Measurements from ENCODE around the gene HEPACAM2.

Gene HEPACAM2

DNA sequence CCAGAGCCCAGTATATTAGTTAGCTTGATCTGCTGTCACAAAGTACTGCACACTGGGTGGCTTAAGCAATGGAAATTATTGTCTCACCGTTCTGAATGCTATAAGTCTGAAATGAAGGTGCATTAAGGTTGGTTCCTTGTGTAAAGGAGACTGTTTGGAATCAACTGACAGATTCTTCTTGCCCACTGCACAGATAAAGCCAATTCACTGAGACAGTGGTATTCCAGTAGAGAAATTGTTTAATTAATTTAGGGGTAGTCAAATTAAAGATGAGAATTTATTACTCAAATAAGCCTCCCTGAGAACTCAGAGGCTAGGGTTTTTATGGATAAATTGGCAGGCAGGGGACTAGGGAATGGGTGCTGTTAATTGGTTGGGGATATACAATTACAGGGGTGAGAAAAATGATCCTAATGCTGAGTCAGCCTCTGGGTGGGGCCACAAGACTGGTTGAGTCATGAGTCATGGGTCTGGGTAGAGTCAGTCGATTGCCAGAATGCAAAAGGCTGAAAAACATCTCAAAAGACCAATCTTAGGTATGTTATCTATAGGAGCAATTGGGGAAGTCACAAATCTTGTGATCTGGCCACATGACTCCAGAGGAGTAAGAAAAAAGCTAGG lies 54.6 kb downstream of the HEPACAM2 start:
- no peak overlapping the region for H3K27ac ChIP-seq
- no peak for TF ChIP-seq FOXP2 (optimal IDR thresholded peaks at IDR 0.05; ENCODE audit: control extremely low read depth, extremely low read length, insufficient read depth)
- TF ChIP-seq EZH2 (IDR thresholded peaks at IDR 0.05) = no peak
- no peak for TF ChIP-seq POLR2AphosphoS5 (IDR thresholded peaks at IDR 0.05; ENCODE audit: borderline replicate concordance, low read depth, low read length)
- H3K4me3 ChIP-seq = no peak overlapping the region
- H3K36me3 ChIP-seq (ENCODE audit: insufficient read depth, low read length) = no peaks in the 10 kb centered on the region
- DNase-seq (ENCODE audit: low read depth, low spot score) = no peak
- H3K9me3 ChIP-seq (ENCODE audit: low read depth, low read length) = no peaks in the 10 kb centered on the region
- H3K9ac ChIP-seq (ENCODE audit: insufficient read length) = no peak overlapping the region

DNA sequence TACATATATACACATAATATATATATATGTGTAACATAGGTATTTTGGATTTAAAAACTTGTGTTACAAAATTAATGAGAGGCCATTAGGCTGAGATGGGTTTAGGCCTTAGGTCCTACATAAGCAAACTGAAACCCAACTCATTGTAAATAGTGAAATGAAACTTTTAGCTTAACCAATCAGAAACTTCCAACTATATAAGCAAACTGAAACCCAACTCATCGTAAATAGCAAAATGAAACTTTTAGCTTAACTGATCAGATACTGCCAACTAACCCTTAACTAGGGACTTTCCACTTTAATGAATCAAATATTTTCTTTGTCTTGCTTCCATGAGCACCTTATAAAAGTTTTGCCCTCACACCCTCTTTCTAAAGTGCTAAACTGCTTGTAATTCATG lies 60.8 kb downstream of the HEPACAM2 start:
- no peaks in the 10 kb centered on the region for H3K36me3 ChIP-seq (ENCODE audit: insufficient read depth, low read length)
- TF ChIP-seq FOXP2 (optimal IDR thresholded peaks at IDR 0.05; ENCODE audit: control extremely low read depth, extremely low read length, insufficient read depth) = no peak
- TF ChIP-seq EZH2 (IDR thresholded peaks at IDR 0.05) = no peak
- no peak for TF ChIP-seq POLR2AphosphoS5 (IDR thresholded peaks at IDR 0.05; ENCODE audit: borderline replicate concordance, low read depth, low read length)
- DNase-seq (ENCODE audit: low read depth, low spot score) = no peak
- H3K9ac ChIP-seq (ENCODE audit: insufficient read length) = no peak overlapping the region
- no peak overlapping the region for H3K27ac ChIP-seq
- H3K9me3 ChIP-seq (ENCODE audit: low read depth, low read length) = no peaks in the 10 kb centered on the region
- no peak overlapping the region for H3K4me3 ChIP-seq

DNA sequence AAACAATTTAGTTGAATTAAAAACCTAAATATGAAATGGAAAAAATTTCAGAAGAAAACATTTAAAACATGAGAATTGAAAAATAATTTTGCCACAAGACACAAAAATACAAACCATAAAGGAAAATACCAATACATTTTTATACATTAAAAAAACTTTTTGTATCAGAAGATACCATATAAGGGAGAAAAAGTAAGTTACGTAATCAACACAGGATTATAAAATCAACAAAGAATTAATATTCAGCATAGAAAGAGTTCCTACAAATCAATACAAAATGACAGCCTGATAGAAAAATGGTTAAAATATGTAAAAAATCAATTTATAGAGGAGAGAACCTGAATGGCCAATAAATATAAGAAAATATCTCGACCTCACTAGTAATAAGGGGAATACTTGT lies 61.5 kb downstream of the HEPACAM2 start:
- no peak for DNase-seq (ENCODE audit: low read depth, low spot score)
- Histone ChIP-seq H3K4me3 (no peak overlapping the region), H3K36me3 (ENCODE audit: insufficient read depth, low read length) (no peaks in the 10 kb centered on the region), H3K27ac (no peak overlapping the region), H3K9ac (ENCODE audit: insufficient read length) (no peak overlapping the region), H3K9me3 (ENCODE audit: low read depth, low read length) (no peaks in the 10 kb centered on the region)
- TF ChIP-seq POLR2AphosphoS5 (IDR thresholded peaks at IDR 0.05; ENCODE audit: borderline replicate concordance, low read depth, low read length) = no peak
- TF ChIP-seq EZH2 (IDR thresholded peaks at IDR 0.05) = no peak
- TF ChIP-seq FOXP2 (optimal IDR thresholded peaks at IDR 0.05; ENCODE audit: control extremely low read depth, extremely low read length, insufficient read depth) = no peak

- no peak overlapping the region for H3K9ac ChIP-seq (ENCODE audit: insufficient read length)
- H3K27ac ChIP-seq = no peak overlapping the region
- no peaks in the 10 kb centered on the region for H3K36me3 ChIP-seq (ENCODE audit: insufficient read depth, low read length)
- no peak overlapping the region for H3K4me3 ChIP-seq
- TF ChIP-seq EZH2 (IDR thresholded peaks at IDR 0.05) (no peak), FOXP2 (optimal IDR thresholded peaks at IDR 0.05; ENCODE audit: control extremely low read depth, extremely low read length, insufficient read depth) (no peak), POLR2AphosphoS5 (IDR thresholded peaks at IDR 0.05; ENCODE audit: borderline replicate concordance, low read depth, low read length) (no peak)
- H3K9me3 ChIP-seq (ENCODE audit: low read depth, low read length) = no peaks in the 10 kb centered on the region
- DNase-seq (ENCODE audit: low read depth, low spot score) = no peak
These were observed 65.0 kb downstream of the HEPACAM2 start for GRCh38 chr7:93161181-93161762.

DNA sequence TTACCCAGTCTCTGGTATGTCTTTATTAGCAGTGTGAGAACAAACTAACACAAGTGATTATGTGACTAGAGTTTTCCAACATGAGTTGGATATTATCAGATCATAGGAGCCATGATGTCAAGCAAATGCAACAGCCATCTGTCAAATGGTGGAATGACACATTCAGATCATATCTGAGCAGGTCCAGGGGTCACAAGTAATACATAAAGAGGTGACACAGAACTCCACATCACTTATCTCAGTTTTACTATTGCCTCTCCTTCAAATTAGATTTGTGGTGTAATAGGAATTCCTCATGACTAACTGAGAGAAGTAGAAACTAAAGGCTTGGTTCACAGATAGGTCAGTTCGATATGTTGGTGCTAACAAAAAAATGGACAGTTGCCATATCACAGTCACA lies 65.9 kb downstream of the HEPACAM2 start:
- Histone ChIP-seq H3K9me3 (ENCODE audit: low read depth, low read length) (no peaks in the 10 kb centered on the region), H3K27ac (no peak overlapping the region), H3K36me3 (ENCODE audit: insufficient read depth, low read length) (no peaks in the 10 kb centered on the region), H3K4me3 (no peak overlapping the region), H3K9ac (ENCODE audit: insufficient read length) (no peak overlapping the region)
- TF ChIP-seq POLR2AphosphoS5 (IDR thresholded peaks at IDR 0.05; ENCODE audit: borderline replicate concordance, low read depth, low read length) (no peak), FOXP2 (optimal IDR thresholded peaks at IDR 0.05; ENCODE audit: control extremely low read depth, extremely low read length, insufficient read depth) (no peak), EZH2 (IDR thresholded peaks at IDR 0.05) (no peak)
- DNase-seq (ENCODE audit: low read depth, low spot score) = no peak

- Histone ChIP-seq H3K4me3 (no peak overlapping the region), H3K9ac (ENCODE audit: insufficient read length) (no peak overlapping the region), H3K27ac (no peak overlapping the region), H3K9me3 (ENCODE audit: low read depth, low read length) (no peaks in the 10 kb centered on the region), H3K36me3 (ENCODE audit: insufficient read depth, low read length) (no peaks in the 10 kb centered on the region)
- no peak for TF ChIP-seq EZH2 (IDR thresholded peaks at IDR 0.05)
- DNase-seq (ENCODE audit: low read depth, low spot score) = no peak
These were observed 66.8 kb downstream of the HEPACAM2 start for GRCh38 chr7:93159490-93159889.

GRCh38 chr7:93156884-93157283 lies 69.4 kb downstream of the HEPACAM2 start:
- Histone ChIP-seq H3K9me3 (ENCODE audit: low read depth, low read length) (no peaks in the 10 kb centered on the region), H3K27ac (no peak overlapping the region), H3K9ac (ENCODE audit: insufficient read length) (no peak overlapping the region), H3K4me3 (no peak overlapping the region), H3K36me3 (ENCODE audit: insufficient read depth, low read length) (no peaks in the 10 kb centered on the region)
- DNase-seq (ENCODE audit: low read depth, low spot score) = peak; percentile 30
- TF ChIP-seq POLR2AphosphoS5 (IDR thresholded peaks at IDR 0.05; ENCODE audit: borderline replicate concordance, low read depth, low read length) = no peak
- no peak for TF ChIP-seq FOXP2 (optimal IDR thresholded peaks at IDR 0.05; ENCODE audit: control extremely low read depth, extremely low read length, insufficient read depth)
- no peak for TF ChIP-seq EZH2 (IDR thresholded peaks at IDR 0.05)

- no peak for TF ChIP-seq POLR2AphosphoS5 (IDR thresholded peaks at IDR 0.05; ENCODE audit: borderline replicate concordance, low read depth, low read length)
- no peak for TF ChIP-seq FOXP2 (optimal IDR thresholded peaks at IDR 0.05; ENCODE audit: control extremely low read depth, extremely low read length, insufficient read depth)
- no peak for DNase-seq (ENCODE audit: low read depth, low spot score)
- Histone ChIP-seq H3K36me3 (ENCODE audit: insufficient read depth, low read length) (no peaks in the 10 kb centered on the region), H3K9ac (ENCODE audit: insufficient read length) (no peak overlapping the region), H3K27ac (no peak overlapping the region), H3K9me3 (ENCODE audit: low read depth, low read length) (no peaks in the 10 kb centered on the region), H3K4me3 (no peak overlapping the region)
These were observed 76.0 kb downstream of the HEPACAM2 start for GRCh38 chr7:93150200-93150835.
